A673 (cell line): ENCODE measurements around the gene OR5B3.

Experiments
- EZH2 ChIP-seq: fragments of 200-600 bp; sonication (generic); IDR thresholded peaks from 2 replicates; pipeline ENCODE4 v1.6.1; 2017; ENCODE audit warnings: borderline replicate concordance, low read depth, mild to moderate bottlenecking, mixed read lengths, antibody characterized with exemption, low read length; ENCODE audit not compliant: poor library complexity, severe bottlenecking
- TF ChIP-seq, protein P1 (sequence below): fragments of 300-800, 200-600 bp; sonication (generic); conservative IDR thresholded peaks from 2 replicates; pipeline ENCODE4 v1.5.1; 2017; ENCODE audit warnings: low read depth, mild to moderate bottlenecking, antibody characterized with exemption, low read length, moderate library complexity, mixed read lengths

DNA sequence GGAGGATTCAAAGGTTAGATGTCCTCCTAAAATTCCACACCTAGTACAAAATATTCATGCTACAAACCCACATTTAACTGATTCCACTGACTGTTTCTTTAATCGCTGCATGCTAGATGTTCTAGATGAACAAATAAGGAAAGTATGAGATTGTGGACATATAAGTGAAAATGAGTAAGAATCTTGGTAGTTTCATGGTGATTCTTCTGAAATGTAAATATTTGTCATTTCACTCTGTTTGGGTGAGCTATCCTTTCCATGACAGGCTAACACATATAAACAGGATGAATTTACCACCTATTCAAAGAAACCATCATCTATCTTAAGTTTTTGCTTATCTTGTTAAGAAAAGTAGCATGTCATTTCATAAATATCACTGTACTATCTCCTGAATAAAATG, 14.8 kb downstream of the OR5B3 start:
- TF ChIP-seq, protein P1, sequence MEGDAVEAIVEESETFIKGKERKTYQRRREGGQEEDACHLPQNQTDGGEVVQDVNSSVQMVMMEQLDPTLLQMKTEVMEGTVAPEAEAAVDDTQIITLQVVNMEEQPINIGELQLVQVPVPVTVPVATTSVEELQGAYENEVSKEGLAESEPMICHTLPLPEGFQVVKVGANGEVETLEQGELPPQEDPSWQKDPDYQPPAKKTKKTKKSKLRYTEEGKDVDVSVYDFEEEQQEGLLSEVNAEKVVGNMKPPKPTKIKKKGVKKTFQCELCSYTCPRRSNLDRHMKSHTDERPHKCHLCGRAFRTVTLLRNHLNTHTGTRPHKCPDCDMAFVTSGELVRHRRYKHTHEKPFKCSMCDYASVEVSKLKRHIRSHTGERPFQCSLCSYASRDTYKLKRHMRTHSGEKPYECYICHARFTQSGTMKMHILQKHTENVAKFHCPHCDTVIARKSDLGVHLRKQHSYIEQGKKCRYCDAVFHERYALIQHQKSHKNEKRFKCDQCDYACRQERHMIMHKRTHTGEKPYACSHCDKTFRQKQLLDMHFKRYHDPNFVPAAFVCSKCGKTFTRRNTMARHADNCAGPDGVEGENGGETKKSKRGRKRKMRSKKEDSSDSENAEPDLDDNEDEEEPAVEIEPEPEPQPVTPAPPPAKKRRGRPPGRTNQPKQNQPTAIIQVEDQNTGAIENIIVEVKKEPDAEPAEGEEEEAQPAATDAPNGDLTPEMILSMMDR, result no peak
- TF ChIP-seq EZH2, result no peak
